Neural crest cell (in vitro differentiated cells): Measurements from ENCODE around the gene NRXN3. TPM values are rescaled to one million over a fixed set of nuclear protein-coding genes. Genes with fewer than 3 reads are reported as not detected.
"Not testable (repeated sequence)": the region's sequence is repeated elsewhere in the genome, so short reads cannot be mapped to it uniquely, and the experiment has no call there.

ENCODE experiments used
- DNase-seq: peaks from one replicate; pipeline ENCODE4 v3.0.0; 2021; ENCODE audit warnings: low read depth, mixed read lengths, low spot score
- H3K27ac Mint-ChIP-seq: one replicate; pipeline ENCODE4 v1.8.0; 2021; ENCODE audit warnings: mild to moderate bottlenecking, mixed read lengths; ENCODE audit not compliant: unreplicated experiment
- H3K27me3 Mint-ChIP-seq: 2 replicates; pipeline ENCODE4 v1.8.0; 2021; ENCODE audit warnings: low read depth, mild to moderate bottlenecking, mixed read lengths
- H3K36me3 Mint-ChIP-seq: 2 replicates; pipeline ENCODE4 v1.8.0; 2021; ENCODE audit warnings: low read depth, mild to moderate bottlenecking, mixed read lengths
- H3K4me1 Mint-ChIP-seq: 2 replicates; pipeline ENCODE4 v1.8.0; 2021; ENCODE audit warnings: mixed read lengths
- H3K4me3 Mint-ChIP-seq: one replicate; pipeline ENCODE4 v1.8.0; 2021; ENCODE audit warnings: mild to moderate bottlenecking, mixed read lengths
- H3K9me3 Mint-ChIP-seq: 2 replicates; pipeline ENCODE4 v1.8.0; 2021; ENCODE audit warnings: mixed read lengths
- total RNA-seq: library from RNA; stranded (reverse); gene quantifications from 2 replicates; pipeline ENCODE4 v1.2.1, GENCODE V29; 2021
- TF ChIP-seq, protein P1 (sequence below): fragments of 200-600 bp; sonication (generic); conservative IDR thresholded peaks from 2 replicates; pipeline ENCODE4 v1.5.0; 2021; ENCODE audit warnings: antibody characterized with exemption, mild to moderate bottlenecking

Gene NRXN3
- total RNA-seq, 1 donor from 2014 or later, result 2.5 TPM

DNA sequence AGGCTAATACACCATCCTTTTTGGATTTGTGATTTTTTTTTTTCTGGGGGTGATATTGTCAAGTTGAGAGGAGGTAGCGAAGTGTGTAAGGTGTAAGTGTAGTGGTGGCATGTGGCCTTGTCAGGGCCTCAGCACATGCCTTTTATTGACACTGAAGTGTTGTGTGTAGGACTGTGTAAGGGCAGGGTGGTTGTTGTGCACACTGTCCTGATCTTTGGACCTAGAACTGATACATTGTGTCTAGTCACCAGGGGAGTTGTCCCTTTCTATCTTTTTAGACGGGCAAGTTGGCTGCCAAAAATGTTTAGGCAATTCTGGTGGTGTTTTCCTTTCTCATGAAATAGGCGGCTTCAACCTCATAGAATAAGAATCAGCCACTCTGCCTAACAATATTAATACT is 244.0 kb downstream of the NRXN3 start:
- Mint-ChIP-seq H3K4me1 (no peaks in the 10 kb centered on the region), H3K27me3 (peaks cover 27% of the 10 kb centered on the region), H3K9me3 (no peaks in the 10 kb centered on the region), H3K27ac (no peak overlapping the region), H3K4me3 (no peak overlapping the region), H3K36me3 (no peaks in the 10 kb centered on the region)
- DNase-seq, result no peak
- TF ChIP-seq, protein P1, sequence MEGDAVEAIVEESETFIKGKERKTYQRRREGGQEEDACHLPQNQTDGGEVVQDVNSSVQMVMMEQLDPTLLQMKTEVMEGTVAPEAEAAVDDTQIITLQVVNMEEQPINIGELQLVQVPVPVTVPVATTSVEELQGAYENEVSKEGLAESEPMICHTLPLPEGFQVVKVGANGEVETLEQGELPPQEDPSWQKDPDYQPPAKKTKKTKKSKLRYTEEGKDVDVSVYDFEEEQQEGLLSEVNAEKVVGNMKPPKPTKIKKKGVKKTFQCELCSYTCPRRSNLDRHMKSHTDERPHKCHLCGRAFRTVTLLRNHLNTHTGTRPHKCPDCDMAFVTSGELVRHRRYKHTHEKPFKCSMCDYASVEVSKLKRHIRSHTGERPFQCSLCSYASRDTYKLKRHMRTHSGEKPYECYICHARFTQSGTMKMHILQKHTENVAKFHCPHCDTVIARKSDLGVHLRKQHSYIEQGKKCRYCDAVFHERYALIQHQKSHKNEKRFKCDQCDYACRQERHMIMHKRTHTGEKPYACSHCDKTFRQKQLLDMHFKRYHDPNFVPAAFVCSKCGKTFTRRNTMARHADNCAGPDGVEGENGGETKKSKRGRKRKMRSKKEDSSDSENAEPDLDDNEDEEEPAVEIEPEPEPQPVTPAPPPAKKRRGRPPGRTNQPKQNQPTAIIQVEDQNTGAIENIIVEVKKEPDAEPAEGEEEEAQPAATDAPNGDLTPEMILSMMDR, result no peak

GRCh38 chr14:78417532-78417931 is 247.4 kb downstream of the NRXN3 start:
- no peaks in the 10 kb centered on the region for H3K9me3 Mint-ChIP-seq
- H3K4me3 Mint-ChIP-seq, result no peak overlapping the region
- TF ChIP-seq, protein P1, result no peak
- H3K36me3 Mint-ChIP-seq, result no peaks in the 10 kb centered on the region
- H3K27ac Mint-ChIP-seq, result no peak overlapping the region
- DNase-seq, result no peak
- H3K4me1 Mint-ChIP-seq, result no peaks in the 10 kb centered on the region
- peaks cover 34% of the 10 kb centered on the region for H3K27me3 Mint-ChIP-seq

- TF ChIP-seq, protein P1, result no peak
These were observed 254.1 kb downstream of the NRXN3 start for GRCh38 chr14:78424311-78424710.

GRCh38 chr14:78425330-78425729 is 255.2 kb downstream of the NRXN3 start:
- no peaks in the 10 kb centered on the region for H3K36me3 Mint-ChIP-seq

More at GRCh38 chr14:78424311-78424710, 254.1 kb downstream of the NRXN3 start:
- no peak overlapping the region for H3K4me3 Mint-ChIP-seq
- H3K27me3 Mint-ChIP-seq, result peaks cover 38% of the 10 kb centered on the region
- no peak overlapping the region for H3K27ac Mint-ChIP-seq
- no peaks in the 10 kb centered on the region for H3K4me1 Mint-ChIP-seq
- no peaks in the 10 kb centered on the region for H3K36me3 Mint-ChIP-seq
- no peak for DNase-seq
- no peaks in the 10 kb centered on the region for H3K9me3 Mint-ChIP-seq

DNA sequence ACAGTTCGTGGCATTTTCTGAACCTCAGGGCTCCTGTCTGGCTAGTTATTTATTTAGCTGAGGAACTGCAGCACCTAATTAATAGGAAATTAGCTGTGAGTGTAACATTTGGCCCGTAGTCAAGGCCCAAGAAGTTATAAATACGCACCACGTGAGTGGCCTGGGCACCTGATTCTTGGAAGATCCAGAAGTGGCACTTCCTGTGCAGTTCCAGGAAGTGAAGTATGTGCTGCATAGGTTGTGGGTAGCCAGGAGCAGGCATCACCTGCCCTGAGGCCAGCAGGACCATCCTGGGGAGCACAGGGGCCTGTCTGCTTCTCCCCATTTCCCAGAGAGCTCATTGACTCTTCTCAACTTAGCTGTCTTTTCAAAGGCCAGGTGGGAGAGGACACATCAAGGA is 255.6 kb downstream of the NRXN3 start:
- Mint-ChIP-seq H3K9me3 (no peaks in the 10 kb centered on the region), H3K27me3 (peaks cover 34% of the 10 kb centered on the region), H3K27ac (no peak overlapping the region), H3K4me1 (no peaks in the 10 kb centered on the region), H3K36me3 (no peaks in the 10 kb centered on the region), H3K4me3 (no peak overlapping the region)
- TF ChIP-seq, protein P1, result no peak
- DNase-seq, result no peak

More at GRCh38 chr14:78425330-78425729, 255.2 kb downstream of the NRXN3 start:
- Mint-ChIP-seq H3K27ac (no peak overlapping the region), H3K9me3 (no peaks in the 10 kb centered on the region), H3K27me3 (peaks cover 31% of the 10 kb centered on the region), H3K4me3 (no peak overlapping the region), H3K4me1 (no peaks in the 10 kb centered on the region)
- TF ChIP-seq, protein P1, result no peak
- DNase-seq, result no peak

GRCh38 chr14:78432046-78432445 is 261.9 kb downstream of the NRXN3 start:
- H3K27ac Mint-ChIP-seq, result no peak overlapping the region
- H3K27me3 Mint-ChIP-seq, result peaks cover 34% of the 10 kb centered on the region
- TF ChIP-seq, protein P1, result no peak
- no peaks in the 10 kb centered on the region for H3K4me1 Mint-ChIP-seq
- H3K36me3 Mint-ChIP-seq, result no peaks in the 10 kb centered on the region
- no peak for DNase-seq
- H3K9me3 Mint-ChIP-seq, result no peaks in the 10 kb centered on the region
- H3K4me3 Mint-ChIP-seq, result no peak overlapping the region

DNA sequence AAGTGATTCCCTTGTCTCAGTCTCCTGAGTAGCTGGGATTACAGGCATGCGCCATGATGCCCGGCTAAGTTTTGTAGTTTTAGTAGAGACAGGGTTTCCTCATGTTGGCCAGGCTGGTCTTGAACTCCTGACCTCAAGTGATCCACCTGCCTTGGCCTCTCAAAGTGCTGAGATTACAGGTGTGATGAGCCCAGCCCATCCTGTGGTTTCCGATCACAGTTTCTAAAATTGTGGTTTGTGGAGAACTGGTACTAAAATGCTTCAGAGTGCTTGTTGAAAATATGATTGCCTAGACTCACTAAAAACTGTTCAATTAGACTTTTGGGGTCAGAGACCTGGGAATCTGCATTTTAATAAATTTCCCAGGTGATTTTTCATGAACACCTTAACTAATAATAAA is 267.3 kb downstream of the NRXN3 start:
- H3K27ac Mint-ChIP-seq, H3K9me3 Mint-ChIP-seq, H3K4me3 Mint-ChIP-seq, H3K4me1 Mint-ChIP-seq, DNase-seq, H3K36me3 Mint-ChIP-seq: not testable (repeated sequence)
- peaks cover 48% of the 10 kb centered on the region for H3K27me3 Mint-ChIP-seq
